IPS-NIHi7 (cell line): Measurements from ENCODE around the gene ZMIZ1.

Experiments
- DNase-seq: peaks from one replicate; pipeline ENCODE4 v3.0.0; 2012; ENCODE audit warnings: mixed read lengths; ENCODE audit errors: extremely low spot score

Gene ZMIZ1

DNA sequence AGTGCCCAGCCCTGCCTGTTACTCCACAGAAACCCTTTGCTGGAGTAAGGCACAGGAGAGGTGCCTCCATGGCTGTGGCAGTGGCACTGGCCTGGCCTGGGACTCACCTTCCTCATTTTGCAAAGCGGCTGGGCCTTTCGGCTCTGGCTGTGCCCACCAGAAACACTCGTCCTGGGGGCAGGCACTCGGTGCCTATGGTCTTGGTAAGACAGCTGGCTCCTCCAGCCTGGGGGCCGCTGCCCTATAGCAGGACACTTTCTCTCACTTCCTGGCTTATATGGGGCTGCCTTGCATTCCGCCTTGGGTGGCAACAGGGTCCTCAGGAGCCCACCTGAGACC is 13.2 kb downstream of the ZMIZ1 start:
- DNase-seq, result no peak

DNA sequence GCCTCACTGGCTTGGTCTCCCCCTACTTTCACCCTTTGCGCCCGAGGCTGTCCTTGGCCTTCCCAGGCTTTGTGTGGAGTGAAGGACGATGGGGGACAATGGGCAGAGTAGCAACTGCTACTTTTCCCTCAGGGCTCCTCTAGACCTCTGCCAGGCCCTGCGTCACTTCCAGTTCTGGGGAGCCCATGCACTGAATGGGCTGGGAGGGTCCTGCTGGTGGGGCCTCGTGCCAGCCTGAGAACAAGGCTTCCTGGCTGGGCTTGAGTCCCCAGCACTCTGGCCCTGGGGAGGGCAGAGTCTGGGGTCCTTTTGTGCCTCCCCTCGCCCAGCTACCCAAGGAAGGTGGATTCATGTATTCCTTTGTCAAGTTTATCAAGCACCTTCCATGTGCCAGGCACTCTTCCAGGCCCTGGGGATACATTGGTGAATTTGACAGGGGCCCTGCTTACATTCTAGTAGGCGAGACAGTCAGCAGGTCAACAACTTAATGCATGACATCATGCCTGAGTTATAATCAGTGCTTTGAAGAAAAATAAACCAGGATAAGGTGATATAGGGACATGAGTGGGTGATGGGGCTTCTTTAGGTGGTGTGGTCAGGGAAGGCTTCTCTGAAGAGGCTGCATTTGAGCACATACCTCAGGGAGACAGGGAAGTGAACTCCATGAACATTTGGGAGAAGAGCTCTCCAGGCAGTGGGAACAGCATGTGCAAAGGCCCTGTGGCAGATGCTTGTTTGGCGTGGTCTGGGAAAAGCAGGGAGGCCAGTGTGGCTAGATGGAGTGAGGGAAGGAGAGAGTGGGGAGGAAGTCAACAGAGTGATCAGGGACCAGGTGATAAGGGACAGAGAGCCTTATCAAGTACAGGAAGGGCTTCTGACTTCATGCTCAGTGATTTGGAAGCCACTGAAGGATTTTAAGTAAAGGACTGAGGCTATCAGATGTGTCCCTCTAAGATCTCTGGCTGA is 14.1 kb downstream of the ZMIZ1 start:
- no peak for DNase-seq

DNA sequence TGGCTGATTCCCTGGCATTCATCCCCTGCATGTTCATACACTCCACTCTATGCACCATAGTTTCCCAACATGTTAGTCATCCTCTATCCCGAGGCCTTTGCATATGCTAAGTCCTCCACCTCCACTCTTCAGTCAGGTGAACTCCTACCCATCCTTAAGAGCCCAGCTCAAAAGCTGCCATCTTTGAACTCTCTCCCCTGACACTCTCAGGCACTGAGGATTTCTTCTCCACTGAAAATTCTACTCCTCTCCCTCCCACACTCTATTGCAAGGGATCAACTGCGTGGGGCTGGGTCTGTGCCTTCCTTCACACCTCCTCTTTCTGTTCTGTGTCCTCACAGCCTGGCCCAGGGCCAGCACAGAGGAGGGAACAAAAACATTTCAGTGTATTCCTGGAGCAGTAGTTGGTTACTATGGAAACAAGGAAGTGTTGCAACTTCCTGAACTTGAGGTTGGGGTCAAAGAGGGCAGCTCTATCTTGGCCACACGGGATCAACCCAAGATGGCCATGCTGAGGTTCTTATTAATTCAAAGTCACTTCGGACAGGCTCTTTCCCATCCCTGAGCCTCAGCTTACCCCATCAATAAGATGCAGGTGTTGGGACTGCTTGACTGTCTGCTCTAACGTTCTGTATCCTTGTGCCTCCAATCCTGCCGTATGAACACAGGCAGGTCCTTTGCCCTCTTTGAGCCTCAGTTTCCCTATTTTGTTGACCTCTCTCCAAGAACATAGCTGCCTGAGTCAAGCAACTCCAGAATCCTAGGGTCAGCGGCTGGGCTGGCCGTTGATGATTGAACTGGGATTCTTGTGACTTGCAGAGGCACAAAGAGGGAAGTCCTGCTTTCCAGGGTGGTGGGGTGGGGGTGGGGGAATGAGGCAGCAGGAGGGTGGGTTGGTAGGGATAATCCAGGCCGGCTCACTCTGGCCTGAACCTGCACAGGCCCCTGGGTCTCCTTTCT is 15.5 kb downstream of the ZMIZ1 start:
- no peak for DNase-seq

DNA sequence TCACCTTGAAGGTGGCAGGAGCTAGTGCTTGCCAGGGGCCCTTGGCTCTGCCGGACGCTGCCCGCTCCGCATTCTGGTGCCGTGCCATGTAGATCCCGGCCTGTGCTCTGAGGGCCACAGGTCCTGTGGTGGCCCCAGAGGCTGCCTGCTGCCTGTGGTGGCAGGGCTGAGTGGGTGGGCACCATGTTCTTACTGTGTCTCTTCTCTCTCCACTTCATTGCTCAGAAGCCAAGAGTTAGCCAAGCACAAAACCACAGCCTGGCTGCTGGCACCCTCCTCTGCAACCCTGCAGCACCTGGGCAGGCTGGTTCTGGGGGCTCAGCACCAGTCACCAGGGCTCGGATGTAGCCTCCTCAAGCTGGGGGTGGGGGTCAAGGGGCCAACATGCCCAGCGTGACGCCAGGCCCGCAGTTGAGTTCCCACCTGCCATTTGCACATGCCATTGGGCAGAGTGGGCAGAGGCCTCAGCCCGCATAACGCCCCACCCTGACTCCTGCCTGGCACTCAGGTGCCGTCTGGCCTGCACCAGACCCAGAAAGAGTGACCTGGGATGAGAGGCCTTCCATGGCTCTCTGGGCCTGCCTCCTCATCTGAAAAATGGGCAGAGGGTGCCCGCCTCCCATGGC is 16.3 kb downstream of the ZMIZ1 start:
- DNase-seq, result no peak

DNA sequence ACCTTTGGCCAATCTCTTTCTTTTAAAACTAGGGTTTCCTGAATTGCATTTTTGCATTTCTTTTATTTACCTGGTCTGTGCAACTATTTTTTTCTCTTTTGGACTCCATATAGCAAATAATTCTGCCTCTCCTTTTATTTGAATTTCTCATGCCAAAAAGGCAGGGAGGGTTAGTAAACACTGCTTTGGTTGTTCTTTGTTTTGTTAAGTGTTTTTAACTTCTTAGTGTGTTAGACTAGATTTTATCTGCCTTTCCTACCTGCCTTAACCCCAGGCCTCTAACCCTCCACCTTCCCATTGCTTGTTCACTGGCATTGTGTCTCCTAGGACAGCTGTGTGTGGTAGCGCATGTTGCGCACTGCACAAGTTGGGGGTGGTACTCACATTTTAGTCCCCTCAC is 18.1 kb downstream of the ZMIZ1 start:
- no peak for DNase-seq

DNA sequence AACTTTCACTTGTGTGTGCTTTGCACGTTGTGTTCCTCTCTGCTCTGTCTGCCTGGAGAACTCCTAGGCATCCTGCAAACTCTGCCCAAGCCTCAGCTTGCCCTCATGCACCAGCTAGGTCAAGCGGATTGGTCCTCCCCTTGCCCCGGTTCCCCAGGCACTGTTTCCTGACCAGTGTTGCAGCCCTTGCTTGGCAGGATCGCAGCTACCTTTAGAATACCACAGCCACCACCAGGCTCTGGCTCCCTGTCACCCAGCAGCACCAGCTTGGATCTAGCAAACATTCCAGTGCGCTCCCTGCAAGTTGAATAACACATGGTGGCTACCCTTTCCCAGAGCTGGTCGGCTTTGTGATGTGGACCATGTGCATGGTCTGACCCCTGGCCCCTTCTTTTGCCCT is 19.0 kb downstream of the ZMIZ1 start:
- no peak for DNase-seq

DNA sequence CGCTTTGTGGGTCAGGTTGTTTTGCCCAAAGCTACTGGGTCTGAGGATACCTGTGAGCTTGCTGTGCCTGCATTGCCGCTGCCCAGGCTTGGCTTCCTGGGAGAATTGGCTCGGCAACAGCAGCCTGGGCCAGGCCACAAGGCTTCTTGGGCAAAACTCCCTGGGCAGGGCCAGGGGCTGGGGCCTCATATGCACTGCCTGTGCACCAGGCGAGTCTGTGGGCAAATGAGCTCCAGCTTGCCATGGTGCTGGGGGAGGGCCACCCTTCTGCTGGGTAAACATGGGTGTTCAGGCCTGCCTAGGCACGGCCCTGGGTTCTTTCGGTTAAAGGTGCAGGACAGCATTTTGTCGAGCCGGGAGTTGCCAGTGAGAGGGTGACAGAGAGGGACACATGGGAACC is 19.4 kb downstream of the ZMIZ1 start:
- DNase-seq, result no peak

DNA sequence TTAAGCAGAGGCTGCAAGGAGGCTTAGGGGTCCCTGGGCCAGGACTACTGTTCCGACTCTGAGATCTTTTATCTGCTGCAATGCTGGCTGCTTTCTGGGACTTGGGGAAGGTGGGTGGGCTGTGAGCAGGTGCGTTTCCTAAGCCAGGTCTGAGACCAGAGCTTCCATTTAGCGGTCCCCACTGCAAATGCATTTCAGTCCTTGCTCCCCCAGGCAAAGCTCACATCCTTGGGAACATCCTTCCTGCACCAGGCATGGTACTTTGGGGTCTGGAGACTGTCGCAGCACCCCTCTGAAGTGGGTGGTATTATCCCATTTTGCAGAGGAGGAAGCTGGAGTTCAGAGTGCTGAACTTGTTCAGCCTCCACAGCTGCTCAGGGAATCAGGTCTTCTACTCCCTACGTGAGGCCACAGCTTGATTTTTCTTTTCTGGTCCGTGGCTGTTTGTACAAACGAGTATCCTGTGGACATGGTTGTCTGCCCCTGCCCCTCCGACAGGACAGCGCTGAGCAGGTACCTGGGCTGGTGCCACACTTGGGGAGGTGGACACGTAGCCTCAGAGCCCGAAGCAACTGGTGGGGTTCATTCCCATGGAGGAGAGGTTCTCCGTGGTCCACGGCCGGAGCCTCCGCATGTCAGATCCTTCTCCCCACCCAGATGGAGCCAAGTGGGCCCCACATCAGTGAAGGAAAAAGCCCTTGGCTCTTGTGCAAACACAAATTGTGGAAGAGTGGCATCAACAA is 20.0 kb downstream of the ZMIZ1 start:
- DNase-seq, result no peak

DNA sequence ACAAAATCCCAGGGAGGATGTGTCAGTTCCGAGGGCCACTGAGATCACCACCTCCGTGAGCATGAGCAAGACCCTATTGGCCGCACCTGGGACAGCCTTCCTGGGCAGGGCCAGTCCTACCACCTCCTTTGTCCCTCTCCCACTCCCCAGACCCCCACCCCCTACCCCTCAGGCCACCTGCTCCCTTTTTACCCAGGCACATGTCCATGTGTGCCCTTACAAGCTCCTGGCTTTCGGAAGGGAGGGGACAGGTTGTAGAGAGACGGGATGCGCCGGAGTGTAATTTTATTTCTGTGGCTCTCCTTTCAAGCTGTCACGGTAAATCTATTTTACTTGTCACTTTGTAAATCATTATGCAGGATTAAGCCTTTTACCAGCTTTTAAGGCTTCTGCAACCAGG is 20.9 kb downstream of the ZMIZ1 start:
- no peak for DNase-seq

DNA sequence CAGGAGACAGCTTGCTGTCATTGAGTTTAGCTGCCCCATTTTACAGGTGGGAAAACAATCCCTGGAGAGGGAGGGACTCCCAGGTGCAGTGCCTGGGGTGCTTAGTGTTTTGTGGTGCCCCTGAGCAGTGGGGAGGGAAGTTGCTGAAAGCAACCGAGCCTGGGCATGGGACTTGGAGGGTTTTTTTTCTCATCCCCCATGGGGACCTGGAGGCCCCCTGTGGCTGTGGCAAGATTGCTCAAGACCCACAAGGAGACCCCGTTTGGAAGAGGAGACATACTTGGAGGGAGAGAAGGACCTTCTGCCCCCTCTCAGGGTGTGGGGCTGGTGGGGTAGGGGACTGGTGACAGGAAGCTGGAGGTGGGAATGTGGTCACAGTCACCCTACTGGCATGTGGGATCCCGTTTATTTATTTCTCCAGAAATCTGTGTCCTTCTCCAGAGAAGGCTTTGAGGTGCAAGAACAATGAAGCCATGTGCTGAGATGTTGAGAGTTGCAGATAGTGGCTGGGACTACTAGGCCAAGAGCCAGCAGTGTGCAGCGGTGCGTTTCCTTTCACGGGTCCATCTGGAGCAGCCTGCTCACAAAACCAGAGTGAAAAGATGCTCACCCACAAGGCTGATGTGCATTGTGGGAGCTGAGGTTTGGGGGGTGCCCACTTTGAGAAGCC is 21.5 kb downstream of the ZMIZ1 start:
- no peak for DNase-seq

DNA sequence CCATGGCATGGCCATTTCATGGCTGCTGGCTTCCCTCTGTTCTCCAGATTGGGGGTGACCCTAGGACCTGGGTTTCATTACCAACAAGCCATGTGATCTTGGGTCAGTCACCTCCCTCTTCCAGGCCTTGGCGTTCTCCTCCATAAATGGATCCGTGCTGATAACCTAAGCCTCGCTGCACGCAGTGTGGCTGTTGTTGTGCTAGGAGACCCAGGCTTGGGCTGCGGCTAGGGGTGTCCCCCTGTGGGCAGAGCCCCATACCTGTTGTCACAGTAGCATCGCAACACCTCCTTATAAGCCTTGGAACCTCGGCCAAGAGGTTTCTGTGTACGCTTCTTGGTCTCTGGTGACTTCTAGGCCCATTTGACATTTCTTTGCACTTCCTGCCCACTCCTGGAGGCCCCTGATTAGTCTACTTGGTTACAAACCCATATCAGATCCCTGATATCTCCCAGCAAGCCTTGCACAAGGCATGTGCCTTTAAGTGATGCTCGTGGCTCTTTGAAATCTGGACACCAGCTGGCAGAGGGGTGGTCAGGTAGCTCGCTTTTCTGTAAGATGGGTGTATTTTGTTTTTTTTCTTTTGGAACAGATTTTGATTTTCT is 23.6 kb downstream of the ZMIZ1 start:
- no peak for DNase-seq

DNA sequence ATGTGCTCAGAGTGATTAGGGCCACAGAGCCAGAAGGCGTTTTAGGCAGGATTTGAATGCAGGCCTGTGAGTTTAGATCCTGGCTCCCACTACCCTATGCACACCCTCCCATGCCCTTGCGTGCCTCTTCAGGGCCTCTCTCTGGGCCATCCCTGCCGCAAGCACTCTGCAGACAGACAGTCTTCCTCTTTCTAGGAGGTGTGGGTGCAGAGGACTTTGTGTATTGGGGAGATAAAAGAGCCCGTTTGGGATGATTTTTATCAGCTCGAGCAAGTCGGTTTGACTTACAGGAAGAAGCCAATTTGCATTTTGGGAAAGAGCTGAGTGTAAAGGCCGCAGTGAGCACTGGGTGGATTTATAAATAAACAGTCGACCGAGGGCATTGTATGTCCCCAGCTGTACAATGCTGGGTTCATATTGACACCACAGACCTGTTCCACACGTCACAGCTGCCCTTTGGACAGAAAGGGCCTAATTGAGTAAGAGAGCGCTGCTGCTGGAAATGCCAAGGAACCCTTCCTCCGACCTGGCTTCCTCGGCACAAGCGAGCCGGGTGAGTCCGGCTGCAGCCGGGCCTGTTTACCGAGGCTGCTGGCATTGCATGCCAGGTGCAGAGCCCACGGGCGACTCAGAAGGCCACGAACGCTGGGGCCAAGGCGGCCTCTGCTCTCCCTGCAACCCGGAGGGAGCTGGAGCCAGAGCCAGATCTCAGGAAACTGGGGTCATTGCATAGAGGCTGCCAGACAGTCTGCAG is 25.1 kb downstream of the ZMIZ1 start:
- DNase-seq, result no peak

DNA sequence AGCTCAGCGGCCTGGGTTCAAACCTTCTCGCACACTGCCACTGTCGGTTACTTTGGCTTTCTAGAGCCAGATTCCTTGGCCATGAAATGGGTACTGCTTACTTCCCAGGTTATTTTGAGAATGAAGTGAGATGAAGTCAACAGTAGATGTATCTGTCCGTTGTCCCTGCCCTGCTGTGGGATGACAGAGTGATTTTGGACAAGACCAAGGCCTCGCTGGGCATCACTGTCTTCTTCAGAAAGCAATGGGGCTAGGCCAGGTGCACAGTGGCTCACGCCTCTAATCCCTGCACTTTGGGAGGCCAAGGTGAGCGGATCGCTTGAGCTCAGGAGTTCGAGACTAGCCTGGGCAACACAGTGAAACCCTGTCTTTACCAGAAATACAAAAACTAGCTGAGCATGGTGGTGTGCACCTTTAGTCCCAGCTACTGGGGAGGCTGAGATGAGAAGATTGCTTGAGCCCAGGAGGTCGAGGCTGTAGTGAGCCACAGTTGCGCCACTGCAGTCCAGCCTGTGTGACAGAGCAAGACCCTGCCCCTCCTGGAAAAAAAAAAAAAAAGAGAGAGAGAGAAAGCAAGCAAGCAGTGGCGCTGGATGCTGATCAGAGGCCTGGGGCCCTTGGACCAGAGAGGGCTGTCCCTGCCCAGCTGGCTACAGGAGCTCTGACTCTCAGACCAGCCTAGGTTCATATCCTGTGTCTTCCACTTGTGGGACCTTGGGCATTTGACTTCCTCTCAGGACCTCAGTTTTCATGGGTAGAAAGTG is 25.8 kb downstream of the ZMIZ1 start:
- no peak for DNase-seq

DNA sequence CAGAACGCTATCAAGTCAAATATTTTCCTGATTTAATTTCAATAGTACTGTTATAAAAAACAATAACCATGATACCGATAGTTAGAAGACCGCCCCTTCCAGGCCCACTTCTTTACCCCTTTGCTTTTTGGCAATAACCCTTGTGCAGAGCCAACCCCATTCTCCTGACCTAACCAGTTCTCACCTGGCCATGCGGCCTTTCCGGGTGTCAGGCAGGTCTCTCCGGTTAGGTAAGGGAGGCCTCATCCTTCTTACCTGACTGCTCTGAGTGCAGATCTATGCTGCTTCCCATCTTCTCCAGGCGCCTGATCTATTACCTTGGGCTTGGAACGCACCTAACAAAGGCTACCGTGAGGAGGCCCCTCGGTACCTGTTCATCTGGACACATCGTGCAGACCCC is 26.6 kb downstream of the ZMIZ1 start:
- DNase-seq, result no peak

DNA sequence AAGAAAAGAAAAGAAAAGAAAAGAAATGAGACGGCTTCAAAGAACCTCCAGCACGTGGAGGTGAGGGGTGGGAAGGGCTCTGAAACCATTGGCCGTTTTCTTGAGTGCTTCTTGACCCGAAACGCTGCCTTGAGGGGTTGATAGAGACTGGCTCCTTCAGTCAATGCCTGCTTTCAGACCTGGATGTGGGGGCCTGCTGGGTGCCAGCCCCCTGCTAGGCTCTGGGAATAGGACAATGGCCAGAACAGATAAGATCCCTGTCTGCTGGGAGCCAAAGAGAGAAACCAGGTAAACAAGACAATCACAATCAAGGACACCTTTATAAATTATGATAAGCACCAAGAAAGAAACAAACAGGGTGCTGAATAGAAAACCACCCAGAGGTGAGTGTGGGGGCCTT is 27.7 kb downstream of the ZMIZ1 start:
- DNase-seq, result no peak

DNA sequence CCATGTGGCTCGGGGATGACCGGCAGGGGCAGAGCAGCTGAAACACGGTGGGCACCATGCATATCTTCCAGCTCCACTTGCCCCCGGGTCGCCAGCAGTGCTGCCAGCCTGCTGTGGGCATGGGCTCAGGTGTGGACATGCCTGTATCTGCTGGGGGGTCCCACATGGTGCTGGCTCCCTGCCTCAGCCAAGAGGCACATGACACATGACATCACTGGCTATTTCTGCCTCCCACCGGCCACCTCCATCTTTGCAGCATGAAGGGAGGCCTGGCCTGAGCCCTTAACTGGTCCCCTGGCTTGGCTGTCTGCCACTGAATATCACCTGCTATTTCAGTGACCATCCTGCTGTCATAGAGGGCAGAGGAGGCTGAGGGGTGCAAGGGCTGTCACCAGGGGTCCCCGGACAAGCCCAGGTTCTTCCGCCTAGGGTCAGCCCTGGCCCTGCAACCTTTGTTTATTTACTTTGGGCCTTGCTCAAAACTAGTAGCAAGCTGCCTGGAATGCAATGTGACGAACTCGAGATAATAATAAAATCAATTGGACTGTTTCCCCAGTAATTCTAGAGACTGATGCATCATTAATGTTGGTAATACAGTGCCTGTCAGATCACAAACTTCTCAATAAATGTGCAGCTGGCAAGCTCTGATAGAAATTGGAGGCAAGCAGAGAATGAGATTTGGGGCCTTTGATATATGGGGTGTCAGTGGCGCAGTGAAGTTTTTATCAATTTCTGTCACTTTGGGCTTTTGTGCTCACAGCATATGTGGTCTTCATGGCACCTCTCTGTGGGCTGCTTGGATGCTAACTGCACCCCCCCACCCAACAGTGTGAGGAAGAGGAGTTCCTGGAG is 28.5 kb downstream of the ZMIZ1 start:
- DNase-seq, result no peak

DNA sequence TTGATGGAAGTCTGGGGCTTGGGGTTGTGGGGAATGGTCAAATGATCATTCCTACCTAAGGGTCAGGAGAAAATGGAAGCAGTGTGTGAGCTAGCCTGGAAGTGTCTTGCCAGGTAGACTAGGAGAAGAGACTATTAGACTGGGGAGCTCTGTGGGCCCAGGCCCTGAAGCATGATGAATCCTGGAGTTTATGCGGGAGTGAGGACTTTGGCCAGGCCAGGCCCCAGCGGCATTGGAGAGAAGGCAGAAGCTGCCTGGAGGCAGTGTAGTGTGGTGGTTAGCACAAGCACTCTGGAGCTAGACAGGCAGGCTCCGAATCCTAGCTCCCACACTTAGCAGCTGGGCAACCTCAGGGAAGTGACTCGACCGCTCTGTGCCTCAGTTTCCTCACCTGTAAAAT is 29.3 kb downstream of the ZMIZ1 start:
- DNase-seq, result no peak

DNA sequence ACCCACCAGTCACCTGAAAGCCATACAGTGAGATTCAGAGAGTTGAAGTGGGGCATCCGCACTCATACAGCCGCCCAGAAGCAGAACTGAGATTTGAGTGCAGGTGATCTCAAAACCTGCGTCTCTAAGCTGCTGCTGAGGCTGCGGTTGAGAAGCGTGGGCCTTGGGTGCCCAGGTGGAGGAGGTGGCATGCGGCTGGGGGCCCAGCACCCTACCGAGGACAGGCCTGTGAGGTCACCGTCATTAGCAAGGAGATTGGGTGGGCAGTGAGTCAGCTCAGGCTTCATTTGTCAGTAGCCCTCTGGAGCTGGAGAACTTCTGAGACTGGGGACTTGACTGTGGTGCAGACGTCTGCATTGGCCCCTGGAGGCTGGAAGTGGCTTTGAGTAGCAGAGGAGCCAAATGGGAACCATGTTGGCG is 29.8 kb downstream of the ZMIZ1 start:
- DNase-seq, result no peak
